ENCODE results near the gene IL37.

Gene IL37

DNA sequence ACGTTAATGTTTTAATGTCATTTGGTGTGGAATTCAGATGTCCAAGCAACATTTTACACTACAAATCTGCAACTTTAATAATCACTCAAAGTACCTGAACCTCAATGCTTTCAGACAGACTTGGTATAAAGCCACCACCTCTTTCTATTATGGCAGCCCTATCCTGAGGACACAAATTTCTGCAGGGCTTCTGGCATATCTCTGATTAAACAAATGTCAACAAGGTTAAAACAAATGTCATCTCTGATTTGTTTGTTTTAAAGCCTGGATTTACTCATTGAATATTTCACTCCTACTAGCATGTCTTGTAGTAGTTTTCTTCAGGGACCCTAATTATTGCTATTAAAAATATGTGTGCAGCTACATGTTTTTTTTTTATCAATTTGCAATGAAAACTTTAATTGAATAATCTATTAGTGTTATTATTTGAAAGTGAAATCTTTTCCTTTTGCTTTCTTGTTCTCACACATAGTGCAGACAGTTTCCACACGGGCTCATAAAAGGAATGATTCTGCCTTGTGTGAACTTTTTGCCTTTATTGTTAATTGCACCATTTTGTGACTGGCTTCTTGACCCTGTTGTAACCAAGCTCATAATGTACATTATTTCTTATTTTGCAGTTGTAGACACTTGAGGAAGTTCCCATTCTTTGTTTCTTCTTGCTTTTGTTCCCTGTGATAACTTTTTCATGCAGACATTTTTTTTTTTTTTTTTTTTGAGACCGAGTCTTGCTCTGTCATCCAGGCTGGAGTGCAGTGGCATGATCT, 30.1 kb downstream of the IL37 start:
- Histone ChIP-seq H3F3A (ENCODE audit: insufficient read depth, low read length) (no peaks in the 10 kb centered on the region), H2AFZ (ENCODE audit: low read length) (no peak overlapping the region), H3K79me2 (ENCODE audit: insufficient read depth, low read length) (no peaks in the 10 kb centered on the region), H3K27me3 (ENCODE audit: insufficient read depth, low read length) (0 out of 2 replicates have a peak, but pooled peaks cover 3% of the 10 kb centered on the region), H3K4me2 (ENCODE audit: low read length) (no peak overlapping the region), H4K20me1 (ENCODE audit: insufficient read depth, low read length) (no peaks in the 10 kb centered on the region), H3K4me3 (ENCODE audit: low read depth, low read length, poor library complexity, severe bottlenecking) (no peak overlapping the region), H3K4me1 (ENCODE audit: insufficient read depth, low read length, severe bottlenecking) (no peaks in the 10 kb centered on the region), H3K27ac (ENCODE audit: low read depth, low read length, poor library complexity, severe bottlenecking) (no peak overlapping the region), H3K9me2 (ENCODE audit: low read depth, low read length) (no peaks in the 10 kb centered on the region), H3K9me3 (ENCODE audit: low read length) (peaks cover 4% of the 10 kb centered on the region; the same call in 1 of the 2 replicates), H3K36me3 (ENCODE audit: insufficient read depth, low read length) (no peaks in the 10 kb centered on the region; the same call in 1 of the 2 replicates), H3K9ac (ENCODE audit: low read length) (no peak overlapping the region)
- TF ChIP-seq EZH2 (IDR thresholded peaks at IDR 0.05; ENCODE audit: borderline replicate concordance, low read length), result no peak
- TF ChIP-seq, protein P1, sequence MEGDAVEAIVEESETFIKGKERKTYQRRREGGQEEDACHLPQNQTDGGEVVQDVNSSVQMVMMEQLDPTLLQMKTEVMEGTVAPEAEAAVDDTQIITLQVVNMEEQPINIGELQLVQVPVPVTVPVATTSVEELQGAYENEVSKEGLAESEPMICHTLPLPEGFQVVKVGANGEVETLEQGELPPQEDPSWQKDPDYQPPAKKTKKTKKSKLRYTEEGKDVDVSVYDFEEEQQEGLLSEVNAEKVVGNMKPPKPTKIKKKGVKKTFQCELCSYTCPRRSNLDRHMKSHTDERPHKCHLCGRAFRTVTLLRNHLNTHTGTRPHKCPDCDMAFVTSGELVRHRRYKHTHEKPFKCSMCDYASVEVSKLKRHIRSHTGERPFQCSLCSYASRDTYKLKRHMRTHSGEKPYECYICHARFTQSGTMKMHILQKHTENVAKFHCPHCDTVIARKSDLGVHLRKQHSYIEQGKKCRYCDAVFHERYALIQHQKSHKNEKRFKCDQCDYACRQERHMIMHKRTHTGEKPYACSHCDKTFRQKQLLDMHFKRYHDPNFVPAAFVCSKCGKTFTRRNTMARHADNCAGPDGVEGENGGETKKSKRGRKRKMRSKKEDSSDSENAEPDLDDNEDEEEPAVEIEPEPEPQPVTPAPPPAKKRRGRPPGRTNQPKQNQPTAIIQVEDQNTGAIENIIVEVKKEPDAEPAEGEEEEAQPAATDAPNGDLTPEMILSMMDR (IDR thresholded peaks at IDR 0.05; ENCODE audit: low read length), result no peak

DNA sequence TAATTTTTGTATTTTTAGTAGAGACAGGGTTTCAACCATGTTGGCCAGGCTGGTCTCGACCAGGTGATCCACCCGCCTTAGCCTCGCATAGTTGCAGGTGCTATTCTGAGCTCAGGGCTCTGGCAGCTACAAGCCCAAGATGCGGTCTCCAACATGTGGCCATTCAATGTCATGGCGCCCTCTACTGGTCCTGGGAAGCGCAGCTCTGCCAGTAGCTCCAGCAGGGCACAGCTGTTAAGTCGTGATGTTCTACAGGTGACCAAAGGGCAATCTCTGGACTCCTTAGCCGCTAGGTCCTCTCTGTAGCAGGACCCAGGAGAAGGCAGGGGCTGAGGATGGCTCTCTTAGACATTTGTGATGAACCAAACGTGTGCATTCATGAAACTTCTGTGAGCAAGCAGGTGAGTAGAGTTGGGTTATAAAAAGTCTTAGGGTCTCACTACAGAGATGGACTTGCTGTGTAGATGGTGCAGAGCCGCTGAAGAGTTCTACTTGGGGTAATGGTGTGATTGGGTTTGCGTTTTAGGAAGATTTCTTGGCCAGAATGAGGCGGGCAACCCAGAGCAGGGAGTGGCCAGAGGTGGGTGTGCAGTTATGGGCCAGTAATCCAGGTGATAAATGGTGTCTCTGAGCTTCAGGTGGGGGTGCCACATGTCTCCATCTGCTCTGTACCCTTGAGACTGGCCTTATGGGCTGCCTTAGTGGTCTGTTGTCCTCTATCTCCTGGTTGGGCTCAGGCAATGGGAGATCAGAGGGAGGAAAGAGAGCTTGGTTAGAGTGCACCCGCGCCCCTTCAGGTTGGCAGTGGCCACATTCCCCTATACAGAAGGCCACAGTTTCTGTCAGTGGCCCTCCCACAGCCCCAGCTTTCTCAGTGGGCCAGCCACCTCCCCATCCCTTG, 31.0 kb downstream of the IL37 start:
- Histone ChIP-seq H3K36me3 (ENCODE audit: insufficient read depth, low read length) (no peaks in the 10 kb centered on the region; the same call in 1 of the 2 replicates), H3K9me3 (ENCODE audit: low read length) (peaks cover 4% of the 10 kb centered on the region; the same call in 1 of the 2 replicates), H3K4me2 (ENCODE audit: low read length) (no peak overlapping the region), H3F3A (ENCODE audit: insufficient read depth, low read length) (no peaks in the 10 kb centered on the region), H3K4me3 (ENCODE audit: low read depth, low read length, poor library complexity, severe bottlenecking) (no peak overlapping the region), H3K27ac (ENCODE audit: low read depth, low read length, poor library complexity, severe bottlenecking) (no peak overlapping the region), H3K4me1 (ENCODE audit: insufficient read depth, low read length, severe bottlenecking) (no peaks in the 10 kb centered on the region), H3K9ac (ENCODE audit: low read length) (no peak overlapping the region), H4K20me1 (ENCODE audit: insufficient read depth, low read length) (no peaks in the 10 kb centered on the region), H3K9me2 (ENCODE audit: low read depth, low read length) (no peaks in the 10 kb centered on the region), H2AFZ (ENCODE audit: low read length) (no peak overlapping the region), H3K79me2 (ENCODE audit: insufficient read depth, low read length) (no peaks in the 10 kb centered on the region), H3K27me3 (ENCODE audit: insufficient read depth, low read length) (0 out of 2 replicates have a peak, but pooled peaks cover 3% of the 10 kb centered on the region)
- no peak for TF ChIP-seq EZH2 (IDR thresholded peaks at IDR 0.05; ENCODE audit: borderline replicate concordance, low read length)
- TF ChIP-seq, protein P1 (IDR thresholded peaks at IDR 0.05; ENCODE audit: low read length), result peak; percentile 87

DNA sequence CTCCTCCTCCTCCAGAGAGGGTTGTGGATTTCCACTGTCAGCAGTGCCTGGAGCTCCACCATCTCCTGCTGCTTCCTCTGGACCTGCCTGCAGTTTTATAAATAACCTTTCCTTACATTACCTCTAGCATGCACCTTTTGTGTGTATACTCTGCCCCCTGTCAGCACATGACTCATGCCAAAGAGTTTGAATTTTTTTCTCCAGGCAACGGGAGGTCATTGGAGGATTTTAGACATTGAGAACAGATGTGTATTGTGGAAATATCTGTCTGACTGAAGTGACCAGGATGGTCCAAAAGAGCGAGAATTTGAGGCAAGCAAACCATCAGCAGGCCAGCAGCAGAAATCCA, 31.7 kb downstream of the IL37 start:
- H3K9me3 ChIP-seq (ENCODE audit: low read length), result peaks cover 4% of the 10 kb centered on the region; the same call in 1 of the 2 replicates
- H2AFZ ChIP-seq (ENCODE audit: low read length), result no peak overlapping the region
- no peaks in the 10 kb centered on the region for H3K79me2 ChIP-seq (ENCODE audit: insufficient read depth, low read length)
- H3K4me2 ChIP-seq (ENCODE audit: low read length), result no peak overlapping the region
- no peaks in the 10 kb centered on the region for H3K4me1 ChIP-seq (ENCODE audit: insufficient read depth, low read length, severe bottlenecking)
- H3K9ac ChIP-seq (ENCODE audit: low read length), result no peak overlapping the region
- 0 out of 2 replicates have a peak, but pooled peaks cover 3% of the 10 kb centered on the region for H3K27me3 ChIP-seq (ENCODE audit: insufficient read depth, low read length)
- no peak overlapping the region for H3K4me3 ChIP-seq (ENCODE audit: low read depth, low read length, poor library complexity, severe bottlenecking)
- no peaks in the 10 kb centered on the region for H3K9me2 ChIP-seq (ENCODE audit: low read depth, low read length)
- no peaks in the 10 kb centered on the region for H4K20me1 ChIP-seq (ENCODE audit: insufficient read depth, low read length)
- no peaks in the 10 kb centered on the region for H3F3A ChIP-seq (ENCODE audit: insufficient read depth, low read length)
- H3K36me3 ChIP-seq (ENCODE audit: insufficient read depth, low read length), result no peaks in the 10 kb centered on the region; the same call in 1 of the 2 replicates
- H3K27ac ChIP-seq (ENCODE audit: low read depth, low read length, poor library complexity, severe bottlenecking), result no peak overlapping the region
- TF ChIP-seq, protein P1 (IDR thresholded peaks at IDR 0.05; ENCODE audit: low read length), result no peak
- no peak for TF ChIP-seq EZH2 (IDR thresholded peaks at IDR 0.05; ENCODE audit: borderline replicate concordance, low read length)

Data from OCI-LY1 (cell line).